IMR-90 (cell line): ENCODE results near the gene MEGF11. TPM values are rescaled to one million over a fixed set of nuclear protein-coding genes. Genes with fewer than 3 reads are reported as not detected.

Source experiments
- ATAC-seq: fragments of 200-7000 bp; cut with Tn5 transposase; 2 replicates; pipeline ENCODE4 v1.9.1; 2020; ENCODE audit warnings: low read depth, mild to moderate bottlenecking, moderate library complexity
- BruUV-seq: library from RNA; stranded (reverse); fragments of 400-500 nt; replicated peaks from 2 replicates; lab custom pipeline; 2021; lab: Mats Ljungman, UMichigan
- CTCF ChIA-PET: fragments of 300-600 bp; formaldehyde crosslinking; extraction: SDS; loops from one replicate; lab custom pipeline; 2021; ENCODE audit warnings: antibody characterized with exemption; lab: Yijun Ruan, JAX
- POLR2A ChIA-PET: fragments of 300-600 bp; sonication (Branson Sonifier 250); formaldehyde crosslinking; loops from one replicate; lab custom pipeline; 2022; ENCODE audit warnings: antibody characterized with exemption; ENCODE audit not compliant: unreplicated experiment; lab: Charles Lee
- DNase-seq: peaks from one replicate; pipeline ENCODE4 v3.0.0; 2013
- H2AFZ ChIP-seq: replicated peaks from 2 replicates; pipeline ENCODE3; 2013; ENCODE audit warnings: low read length, mild to moderate bottlenecking; ENCODE audit not compliant: poor library complexity
- H2AK5ac ChIP-seq: 2 replicates; pipeline ENCODE4 v1.6.1; 2013; ENCODE audit warnings: low read depth, low read length, inconsistent platforms
- H2AK9ac ChIP-seq: replicated peaks from 2 replicates; pipeline ENCODE3; 2013; ENCODE audit warnings: mild to moderate bottlenecking, low read depth, low read length, moderate library complexity; ENCODE audit not compliant: poor library complexity
- H2BK120ac ChIP-seq: 2 replicates; pipeline ENCODE4 v1.6.1; 2013; ENCODE audit warnings: low read depth, low read length, inconsistent platforms
- H2BK15ac ChIP-seq: 3 replicates; pipeline ENCODE4 v1.6.1; 2013; ENCODE audit warnings: low read depth, low read length, inconsistent platforms
- H2BK20ac ChIP-seq: 2 replicates; pipeline ENCODE4 v1.6.1; 2013; ENCODE audit warnings: low read depth, mild to moderate bottlenecking, inconsistent platforms, low read length, moderate library complexity
- H2BK5ac ChIP-seq: 2 replicates; pipeline ENCODE4 v1.6.1; 2013; ENCODE audit warnings: mild to moderate bottlenecking, low read depth, low read length, inconsistent platforms; ENCODE audit not compliant: poor library complexity, severe bottlenecking
- H3K14ac ChIP-seq: replicated peaks from 2 replicates; pipeline ENCODE4 v1.6.1; 2013; ENCODE audit warnings: low read depth, low read length, inconsistent platforms
- H3K18ac ChIP-seq: 2 replicates; pipeline ENCODE4 v1.6.1; 2013; ENCODE audit warnings: low read depth, low read length, control low read depth
- H3K23ac ChIP-seq: 2 replicates; pipeline ENCODE4 v1.6.1; 2013; ENCODE audit warnings: low read depth, low read length, inconsistent platforms
- H3K27ac ChIP-seq: 2 replicates; pipeline ENCODE4 v1.5.1; 2013; ENCODE audit warnings: mild to moderate bottlenecking, control low read depth, low read length; ENCODE audit not compliant: insufficient read depth
- H3K27me3 ChIP-seq: 2 replicates; pipeline ENCODE4 v1.6.1; 2013; ENCODE audit warnings: low read length; ENCODE audit not compliant: control insufficient read depth, insufficient read depth
- H3K36me3 ChIP-seq: 2 replicates; pipeline ENCODE4 v1.6.1; 2013; ENCODE audit warnings: low read length, mixed read lengths; ENCODE audit not compliant: control insufficient read depth, insufficient read depth
- H3K4ac ChIP-seq: 2 replicates; pipeline ENCODE4 v1.6.1; 2013; ENCODE audit warnings: low read depth, low read length, inconsistent platforms
- H3K4me1 ChIP-seq: 2 replicates; pipeline ENCODE4 v1.6.1; 2013; ENCODE audit warnings: low read length, mixed read lengths; ENCODE audit not compliant: control insufficient read depth, insufficient read depth
- H3K4me2 ChIP-seq: 2 replicates; pipeline ENCODE4 v1.6.1; 2013; ENCODE audit warnings: low read depth, mild to moderate bottlenecking, control low read depth, low read length, moderate library complexity
- H3K4me3 ChIP-seq: 2 replicates; pipeline ENCODE4 v1.5.1; 2013; ENCODE audit warnings: low read depth, mild to moderate bottlenecking, control low read depth, low read length, moderate library complexity; ENCODE audit not compliant: insufficient read depth
- H3K56ac ChIP-seq: 2 replicates; pipeline ENCODE4 v1.6.1; 2013; ENCODE audit warnings: low read length, inconsistent platforms; ENCODE audit not compliant: insufficient read depth; ENCODE audit errors: extremely low read depth
- H3K79me1 ChIP-seq, 2 experiments: 2 replicates each; pipeline ENCODE4 v1.6.1; 2013; ENCODE audit warnings: low read length in 2 of 2, inconsistent platforms in 1 of 2, low read depth in 1 of 2
- H3K9ac ChIP-seq: 2 replicates; pipeline ENCODE4 v1.6.1; 2013; ENCODE audit warnings: low read depth, low read length, control low read depth
- H3K9me1 ChIP-seq: 2 replicates; pipeline ENCODE4 v1.6.1; 2013; ENCODE audit warnings: low read length, inconsistent platforms; ENCODE audit not compliant: insufficient read depth
- H3K9me3 ChIP-seq: 2 replicates; pipeline ENCODE4 v1.6.1; 2013; ENCODE audit warnings: low read length; ENCODE audit not compliant: control insufficient read depth, insufficient read depth
- H4K20me1 ChIP-seq: 2 replicates; pipeline ENCODE4 v1.6.1; 2013; ENCODE audit warnings: low read length, inconsistent platforms; ENCODE audit not compliant: insufficient read depth
- H4K5ac ChIP-seq: 2 replicates; pipeline ENCODE4 v1.6.1; 2013; ENCODE audit warnings: mild to moderate bottlenecking, low read depth, low read length, control low read depth
- H4K8ac ChIP-seq, 2 experiments: 2 replicates each; pipeline ENCODE4 v1.6.1; 2013; ENCODE audit warnings: low read depth in 2 of 2, low read length in 2 of 2, control low read depth in 1 of 2, inconsistent platforms in 1 of 2
- H4K91ac ChIP-seq: 2 replicates; pipeline ENCODE4 v1.6.1; 2013; ENCODE audit warnings: low read depth, low read length, inconsistent platforms; ENCODE audit not compliant: insufficient read depth
- BHLHE40 ChIP-seq: fragments of 150-350 bp; IDR thresholded peaks from 2 replicates; pipeline ENCODE4 v1.6.1; 2016; ENCODE audit warnings: mild to moderate bottlenecking, low read depth, low read length
- CEBPB ChIP-seq: IDR thresholded peaks from 2 replicates; pipeline ENCODE4 v1.6.1; 2012; ENCODE audit warnings: low read depth, low read length, improper control_type of control experiment
- CHD1 ChIP-seq: IDR thresholded peaks from 2 replicates; pipeline ENCODE4 v1.6.1; 2012; ENCODE audit warnings: low read depth, low read length, improper control_type of control experiment
- CTCF ChIP-seq: conservative IDR thresholded peaks from 2 replicates; pipeline ENCODE4 v1.5.1; 2012; ENCODE audit warnings: mild to moderate bottlenecking, low read depth, low read length, improper control_type of control experiment
- ELK1 ChIP-seq: fragments of 150-350 bp; IDR thresholded peaks from 2 replicates; pipeline ENCODE4 v1.6.1; 2016; ENCODE audit warnings: low read depth, mild to moderate bottlenecking, low read length, moderate library complexity, borderline replicate concordance
- FOS ChIP-seq: fragments of 150-350 bp; IDR thresholded peaks from 2 replicates; pipeline ENCODE4 v1.6.1; 2016; ENCODE audit warnings: low read depth, low read length
- MAFK ChIP-seq: IDR thresholded peaks from 2 replicates; pipeline ENCODE4 v1.6.1; 2012; ENCODE audit warnings: low read depth, low read length, improper control_type of control experiment
- MAZ ChIP-seq: IDR thresholded peaks from 2 replicates; pipeline ENCODE4 v1.6.1; 2012; ENCODE audit warnings: low read depth, mild to moderate bottlenecking, low read length, improper control_type of control experiment, moderate library complexity, borderline replicate concordance
- MXI1 ChIP-seq: IDR thresholded peaks from 2 replicates; pipeline ENCODE4 v1.6.1; 2012; ENCODE audit warnings: low read depth, mild to moderate bottlenecking, low read length, moderate library complexity, borderline replicate concordance
- NFE2L2 ChIP-seq: fragments of 150-350 bp; IDR thresholded peaks from 2 replicates; pipeline ENCODE4 v1.6.1; 2016; ENCODE audit warnings: low read depth, mild to moderate bottlenecking, low read length
- POLR2A ChIP-seq: IDR thresholded peaks from 2 replicates; pipeline ENCODE4 v1.6.1; 2012; ENCODE audit warnings: mild to moderate bottlenecking, low read depth, low read length
- RAD21 ChIP-seq: IDR thresholded peaks from 2 replicates; pipeline ENCODE4 v1.6.1; 2012; ENCODE audit warnings: low read length, improper control_type of control experiment
- RCOR1 ChIP-seq: IDR thresholded peaks from 2 replicates; pipeline ENCODE4 v1.6.1; 2012; ENCODE audit warnings: mild to moderate bottlenecking, low read length, improper control_type of control experiment; ENCODE audit not compliant: insufficient replicate concordance
- RFX5 ChIP-seq: IDR thresholded peaks from 2 replicates; pipeline ENCODE4 v1.8.0; 2012; ENCODE audit warnings: low read depth, mild to moderate bottlenecking, low read length, moderate library complexity
- SMC3 ChIP-seq: fragments of 150-350 bp; IDR thresholded peaks from 2 replicates; pipeline ENCODE4 v1.6.1; 2016; ENCODE audit warnings: low read depth, mild to moderate bottlenecking, antibody characterized with exemption, low read length, moderate library complexity
- WGBS, 2 experiments: methylation state at CpG; one replicate each; pipeline versions ENCODE4 v1.1.5 to v1.1.7; 2013; ENCODE audit warnings: missing lambda C conversion rate in 2 of 2; ENCODE audit not compliant: insufficient read length in 1 of 2; ENCODE audit errors: extremely low coverage in 2 of 2; 5-methylcytosine and 5-hydroxymethylcytosine counted together
- dilution Hi-C: fragments of 300-500 bp; cut with HindIII; formaldehyde crosslinking; loops from one replicate; pipeline ENCODE4 v1.14.3; 2018; ENCODE audit warnings: low sequenced_read_pairs; ENCODE audit not compliant: unreplicated experiment
- in situ Hi-C: fragments of 300-500 bp; cut with MboI; formaldehyde crosslinking; loops from 3 replicates; pipeline ENCODE4 v1.14.3; 2019; ENCODE audit warnings: low sequenced_read_pairs, inconsistent platforms, mixed read lengths
- intact Hi-C: fragments of 100-400 bp; cut with micrococcal nuclease; formaldehyde crosslinking; loops from 2 replicates; pipeline ENCODE4 v1.10.0; 2022
- polyA plus RNA-seq, 3 experiments: library from polyadenylated mRNA; depleted of rRNA; stranded (reverse); fragments of >200 nt; gene quantifications; 2 replicates each; pipeline ENCODE4 v1.2.3, GENCODE V29; 2012; ENCODE audit warnings: low replicate concordance in 1 of 3
- total RNA-seq: library from RNA; depleted of rRNA; stranded (reverse); fragments of >200 nt; gene quantifications from 2 replicates; pipeline ENCODE4 v1.2.3, GENCODE V29; 2012
- TF ChIP-seq, protein P1 (sequence below): fragments of 150-350 bp; IDR thresholded peaks from 2 replicates; pipeline ENCODE4 v1.6.1; 2017; ENCODE audit warnings: mild to moderate bottlenecking, antibody characterized with exemption, low read length, low read depth

Gene MEGF11
- total and polyA plus RNA-seq, 2 of the 4 experiments (the other 2 are of a cell fraction), result not detected

GRCh38 chr15:65935391-65935790 is 318.2 kb downstream of the MEGF11 start:
- no peak overlapping the region for H3K9ac ChIP-seq
- no peaks in the 10 kb centered on the region for H3K9me3 ChIP-seq
- H3K27me3 ChIP-seq, result peaks cover 18% of the 10 kb centered on the region
- H2AK9ac ChIP-seq, result no peak overlapping the region
- H3K4ac ChIP-seq, result no peak overlapping the region
- no peak overlapping the region for H4K8ac ChIP-seq
- CTCF ChIA-PET, result no interaction called here
- intact Hi-C loops, result no loop called here
- ATAC-seq (no peak), DNase-seq (no peak)
- no peak overlapping the region for H3K4me2 ChIP-seq
- H3K56ac ChIP-seq, result no peak overlapping the region
- no peaks in the 10 kb centered on the region; the same call in 1 of the 2 replicates for H4K20me1 ChIP-seq
- H2BK15ac ChIP-seq, result no peak overlapping the region
- H3K79me1 ChIP-seq, result no peaks in the 10 kb centered on the region
- H4K91ac ChIP-seq, result no peak overlapping the region
- H2AFZ ChIP-seq, result no peak overlapping the region
- no peak overlapping the region for H4K5ac ChIP-seq
- POLR2A ChIA-PET, result no interaction called here
- no TSS peak for BruUV-seq
- no peak overlapping the region for H2AK5ac ChIP-seq
- no peak overlapping the region for H2BK5ac ChIP-seq
- H3K36me3 ChIP-seq, result no peaks in the 10 kb centered on the region
- H2BK120ac ChIP-seq, result no peak overlapping the region
- H3K18ac ChIP-seq, result no peak overlapping the region
- no peak overlapping the region for H3K14ac ChIP-seq
- H3K27ac ChIP-seq, result no peak overlapping the region
- no CpG with 5 or more reads among the region's 2 CpGs for WGBS, 2 experiments
- dilution Hi-C loops, result no loop called here
- no peaks in the 10 kb centered on the region for H3K9me1 ChIP-seq
- H3K4me3 ChIP-seq, result no peak overlapping the region
- no peak overlapping the region for H2BK20ac ChIP-seq
- peaks cover 4% of the 10 kb centered on the region for H3K4me1 ChIP-seq
- H3K23ac ChIP-seq, result no peak overlapping the region
- in situ Hi-C loops, result no loop called here
- TF ChIP-seq FOS (no peak), NFE2L2 (no peak), POLR2A (no peak), CEBPB (no peak), MAZ (no peak), BHLHE40 (no peak), SMC3 (no peak), RAD21 (no peak), MXI1 (no peak), ELK1 (no peak), RCOR1 (no peak), MAFK (no peak), RFX5 (no peak), CHD1 (no peak), CTCF (no peak)
- TF ChIP-seq, protein P1, sequence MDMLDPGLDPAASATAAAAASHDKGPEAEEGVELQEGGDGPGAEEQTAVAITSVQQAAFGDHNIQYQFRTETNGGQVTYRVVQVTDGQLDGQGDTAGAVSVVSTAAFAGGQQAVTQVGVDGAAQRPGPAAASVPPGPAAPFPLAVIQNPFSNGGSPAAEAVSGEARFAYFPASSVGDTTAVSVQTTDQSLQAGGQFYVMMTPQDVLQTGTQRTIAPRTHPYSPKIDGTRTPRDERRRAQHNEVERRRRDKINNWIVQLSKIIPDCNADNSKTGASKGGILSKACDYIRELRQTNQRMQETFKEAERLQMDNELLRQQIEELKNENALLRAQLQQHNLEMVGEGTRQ, result no peak
